Stimulated activated CD8-positive, alpha-beta memory T cell treated with anti-CD3 and anti-CD28 coated beads, Interleukin-12 subunit alpha, Interleukin-12 subunit beta, amount 100 ng/mL, for 1 hour (primary cell): ENCODE measurements around the gene MFAP4.
A peak's percentile ranks its signal among the peaks of the same experiment; 100 is the strongest.

Experiments
- DNase-seq: peaks from one replicate; pipeline ENCODE4 v3.0.0-alpha.2; 2020; ENCODE audit warnings: low read depth

The MFAP4 gene

DNA sequence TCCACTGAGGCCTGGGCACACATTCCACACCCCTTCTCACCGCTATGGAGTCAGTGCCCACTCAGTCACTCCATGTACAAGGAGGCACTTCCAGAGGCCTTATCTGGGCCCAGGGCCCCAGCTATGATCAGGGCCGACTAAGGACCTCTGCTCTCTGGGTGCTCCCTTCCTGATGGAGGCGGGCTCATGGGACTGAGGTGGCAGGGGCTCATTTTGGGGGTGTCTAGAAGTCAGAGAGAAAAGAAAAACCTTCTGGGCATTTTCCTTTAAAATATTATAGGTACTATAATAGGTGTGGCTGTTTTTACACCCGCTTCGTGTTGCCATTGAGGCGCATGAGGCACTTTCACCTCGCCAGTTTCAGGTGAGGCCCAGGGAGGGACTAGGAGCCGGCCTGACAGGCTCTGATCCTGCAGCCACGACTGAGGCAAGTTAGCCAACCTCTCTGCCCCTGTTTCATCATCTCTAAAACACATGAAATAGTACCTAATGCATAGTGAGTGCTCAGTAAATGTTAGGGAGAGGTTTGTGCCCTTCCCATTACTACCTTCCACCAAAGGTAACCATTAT lies 38.8 kb downstream of the MFAP4 start:
- DNase-seq, result no peak

GRCh38 chr17:19347323-19348080 lies 39.5 kb downstream of the MFAP4 start:
- no peak for DNase-seq

- no peak for DNase-seq
Observed at GRCh38 chr17:19346351-19347255, 40.4 kb downstream of the MFAP4 start.

- DNase-seq, result no peak
Observed at GRCh38 chr17:19345486-19346350, 41.3 kb downstream of the MFAP4 start.

GRCh38 chr17:19345067-19345460 lies 41.9 kb downstream of the MFAP4 start:
- no peak for DNase-seq

GRCh38 chr17:19344311-19345066 lies 42.5 kb downstream of the MFAP4 start:
- no peak for DNase-seq

GRCh38 chr17:19343671-19344151 lies 43.3 kb downstream of the MFAP4 start:
- DNase-seq, result no peak

- DNase-seq, result no peak
Observed at GRCh38 chr17:19343256-19343630, 43.7 kb downstream of the MFAP4 start.

DNA sequence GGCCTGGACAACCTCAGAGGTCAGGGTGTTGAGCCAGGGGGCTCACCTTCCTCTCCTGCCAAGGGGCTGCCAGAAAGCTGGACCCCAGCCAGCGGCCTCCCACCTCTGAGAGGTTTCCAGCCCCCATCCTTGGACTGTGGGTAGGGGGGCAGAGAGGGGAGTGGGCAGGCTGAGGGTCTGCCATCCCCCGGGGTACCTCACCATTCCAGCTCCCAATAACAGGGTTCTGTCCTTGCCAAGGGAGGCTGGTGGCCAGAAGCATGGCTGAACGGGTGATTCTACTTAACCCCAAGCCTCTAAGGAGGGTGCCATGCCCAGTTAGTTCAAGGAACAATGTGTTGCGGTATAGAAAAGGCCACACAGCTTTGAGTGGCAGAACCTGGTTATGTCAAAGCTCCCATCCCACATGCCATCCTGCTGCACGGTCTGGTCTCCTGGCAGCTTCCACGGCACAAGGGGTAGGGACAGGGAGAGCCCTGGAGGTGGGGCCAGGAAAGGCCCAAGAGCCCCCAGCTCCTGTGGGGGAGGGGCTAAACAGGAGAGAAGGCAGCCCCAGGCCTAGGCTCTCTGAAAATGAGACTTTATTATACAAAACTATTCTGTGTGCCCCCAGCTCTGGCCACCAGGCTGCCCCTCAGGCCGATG lies 44.3 kb downstream of the MFAP4 start:
- no peak for DNase-seq

DNA sequence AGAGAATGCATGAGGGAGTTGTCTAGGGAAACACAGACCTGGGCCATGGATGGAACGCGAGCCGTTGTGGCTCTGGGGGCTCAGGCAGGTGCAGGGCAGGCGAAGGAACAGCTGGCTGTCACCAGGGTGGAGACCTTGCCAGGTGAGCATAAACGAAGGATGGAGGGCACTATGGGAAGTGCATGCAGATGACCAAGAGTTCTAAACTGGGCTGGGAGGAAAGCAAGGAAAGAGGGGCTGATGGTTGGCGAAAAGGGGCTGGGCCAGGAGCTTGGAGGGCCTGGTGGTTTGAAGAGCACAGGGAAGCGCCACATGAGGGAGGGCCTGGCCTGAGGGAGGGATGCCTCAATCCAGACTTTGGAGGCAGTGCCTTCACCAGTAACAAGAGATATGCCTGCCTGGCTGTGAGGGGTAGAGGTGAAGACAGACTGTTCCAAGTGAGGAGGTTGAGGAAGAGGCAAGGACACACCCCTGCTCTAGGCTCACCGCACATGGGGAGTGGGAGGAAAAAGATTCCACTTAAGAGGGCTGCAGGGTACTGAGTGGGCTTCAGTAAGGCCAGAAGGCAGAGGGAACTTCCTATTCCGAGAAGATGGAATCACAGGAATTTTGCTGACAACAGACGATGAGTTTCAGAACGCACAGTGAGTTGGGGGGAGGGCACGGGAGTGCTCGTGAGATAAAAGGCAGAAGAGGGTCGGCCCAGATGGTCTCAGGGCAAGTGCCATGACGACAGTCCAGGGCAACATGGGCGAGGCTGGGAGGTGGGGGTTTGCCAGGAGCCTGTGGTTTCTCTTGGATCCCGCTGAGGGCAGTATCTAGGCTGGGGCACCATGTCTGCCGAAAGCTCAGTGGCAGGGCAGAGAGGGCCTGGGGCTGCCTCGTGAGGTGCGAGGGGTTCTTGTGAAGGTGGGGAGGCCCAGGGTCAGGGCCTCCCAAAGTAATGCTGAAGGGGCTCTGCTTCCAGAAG lies 45.1 kb downstream of the MFAP4 start:
- no peak for DNase-seq

- no peak for DNase-seq
Observed at GRCh38 chr17:19341211-19341631, 45.8 kb downstream of the MFAP4 start.

DNA sequence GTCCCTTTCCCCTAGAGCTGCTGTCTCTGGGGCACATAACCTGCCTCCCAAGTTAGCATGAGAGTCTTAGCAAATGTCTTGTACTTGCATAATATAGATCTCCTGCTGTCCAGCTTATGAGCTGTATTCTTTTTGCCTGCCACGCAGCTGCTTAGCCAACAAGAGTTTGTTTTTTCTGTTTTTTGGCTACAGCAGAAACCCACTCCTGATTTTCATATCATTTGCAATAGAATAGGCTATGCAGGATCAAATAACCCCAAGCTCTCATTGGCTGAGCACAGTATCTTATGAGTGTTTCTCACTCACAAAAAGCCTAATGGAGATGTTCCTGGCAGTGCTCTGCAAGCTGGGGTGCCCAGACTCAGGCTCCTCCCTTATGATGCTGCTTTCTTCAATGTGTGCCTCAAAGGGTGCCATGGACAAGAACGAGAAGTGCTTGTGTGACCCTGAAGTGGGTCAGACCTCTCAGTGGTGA lies 47.6 kb downstream of the MFAP4 start:
- no peak for DNase-seq

DNA sequence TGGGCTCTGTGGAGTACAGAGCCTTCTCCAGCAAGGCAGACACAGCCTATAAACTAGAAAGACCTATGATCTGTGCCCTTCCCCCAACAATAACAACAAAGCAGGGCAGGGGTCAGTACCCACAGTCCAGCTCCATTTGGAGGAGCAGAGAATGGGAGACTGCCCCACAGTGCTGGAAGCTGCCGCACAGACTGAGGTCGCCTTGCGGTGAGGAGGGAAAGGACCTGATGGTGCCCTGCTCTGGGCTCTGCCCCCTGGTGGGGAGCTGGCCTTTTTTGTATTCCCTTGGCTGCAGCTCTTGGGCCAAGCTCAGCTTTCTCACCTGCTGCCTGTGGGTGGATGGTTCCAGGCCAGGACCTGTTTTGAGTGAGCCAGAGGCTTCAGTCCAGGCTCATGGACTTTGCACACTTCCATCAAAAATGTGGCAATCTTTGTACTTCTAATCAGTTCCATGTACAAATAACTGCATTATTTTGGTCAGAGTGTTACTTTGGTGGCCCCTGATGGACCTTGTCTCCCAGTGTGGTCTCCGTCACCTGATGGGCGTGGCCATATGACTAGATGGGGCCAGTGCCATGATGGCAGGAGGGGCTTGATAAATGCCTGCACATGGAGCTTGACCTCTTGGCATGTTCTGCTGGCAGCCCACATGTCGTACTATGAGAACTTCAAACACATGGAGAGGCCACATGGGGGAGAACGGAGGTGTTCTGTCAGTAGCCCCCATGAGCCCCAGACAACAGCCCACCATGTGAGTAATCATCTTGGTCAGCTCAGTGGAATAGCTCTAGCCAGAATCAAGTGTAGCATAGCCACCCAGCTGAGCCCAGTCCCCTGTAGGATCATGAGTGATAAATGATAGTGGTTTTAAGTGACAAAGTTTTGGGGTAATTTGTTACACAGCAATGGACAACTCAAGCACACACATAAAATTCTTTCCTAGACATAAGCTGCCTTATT lies 48.7 kb downstream of the MFAP4 start:
- DNase-seq, result peak; percentile 41

GRCh38 chr17:19337712-19338023 lies 49.3 kb downstream of the MFAP4 start:
- DNase-seq, result no peak

DNA sequence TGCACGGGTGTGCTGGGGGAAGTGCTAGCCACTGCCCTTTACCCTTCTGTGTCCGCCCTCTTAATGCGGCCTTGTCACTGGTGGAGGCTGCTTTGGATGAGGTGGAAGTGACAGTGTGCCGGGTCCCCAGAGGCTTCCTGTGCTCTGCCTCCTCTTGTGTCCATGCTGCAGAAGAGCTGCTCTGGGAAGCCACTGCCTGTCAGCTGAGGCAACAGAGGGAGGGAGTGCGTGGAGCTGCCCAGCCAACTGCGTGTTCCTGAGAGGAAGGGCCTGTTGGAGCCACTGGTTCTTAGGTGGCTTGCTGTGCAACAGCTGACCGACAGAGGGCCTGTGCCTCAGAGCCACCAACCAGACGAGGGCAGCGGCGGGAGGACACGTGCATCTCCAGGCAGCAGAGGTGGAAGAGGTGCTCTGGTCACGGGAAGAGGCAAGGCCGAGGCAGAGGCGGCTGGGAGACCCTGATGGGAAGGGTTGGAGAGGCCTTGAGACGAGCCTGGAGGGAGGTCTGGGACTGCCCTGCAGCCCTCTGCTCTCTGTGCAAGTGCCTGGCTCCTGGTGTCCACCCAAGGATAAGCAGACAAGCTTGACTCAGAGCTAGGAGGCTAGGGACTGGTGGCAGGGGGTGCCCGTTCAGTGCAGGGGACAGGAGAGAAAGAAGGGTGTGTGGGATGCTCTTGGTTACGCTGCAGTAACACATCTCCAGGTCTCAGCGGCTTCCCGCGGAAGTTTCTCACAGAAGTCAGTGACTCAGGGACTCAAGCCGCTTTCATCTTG lies 49.9 kb downstream of the MFAP4 start:
- DNase-seq, result no peak

GRCh38 chr17:19335951-19336631 lies 50.9 kb downstream of the MFAP4 start:
- no peak for DNase-seq

- DNase-seq, result no peak
Observed at GRCh38 chr17:19334331-19334730, 52.7 kb downstream of the MFAP4 start.
